Breast epithelium (tissue), 3 donors: ENCODE results near the gene NINJ2.

ENCODE experiments used
- CTCF ChIP-seq, 3 donors: fragments of 450-650 bp; IDR thresholded peaks; one replicate each; pipeline ENCODE4 v1.5.1; 2016 to 2017; ENCODE audit warnings: antibody characterized with exemption in 3 of 3, mild to moderate bottlenecking in 3 of 3, moderate library complexity in 3 of 3
- POLR2A ChIP-seq: fragments of 450-650 bp; IDR thresholded peaks from one replicate; pipeline ENCODE4 v1.6.1; 2016; ENCODE audit warnings: antibody characterized with exemption, mild to moderate bottlenecking, moderate library complexity

GRCh38 chr12:579420-580110, 83.7 kb downstream of the NINJ2 start:
- no peak for TF ChIP-seq CTCF (IDR thresholded peaks at IDR 0.05)
- TF ChIP-seq POLR2A: no peak
